GM21360 (cell line): Measurements from ENCODE around the gene ABCD4.

Experiments
- ATAC-seq: cut with Tn5 transposase; IDR thresholded peaks from one replicate; pipeline ENCODE4 v1.9.1; 2021; ENCODE audit warnings: mild to moderate bottlenecking, moderate library complexity; ENCODE audit not compliant: unreplicated experiment

ABCD4 gene

GRCh38 chr14:74238974-74239847 is 63.5 kb downstream of the ABCD4 start, which contains the start of gene VSX2:
TSS of gene VSX2 (plus strand) at chr14:74239449. CDS start at chr14:74239562, 113 bp downstream.
- ATAC-seq, result no peak

DNA sequence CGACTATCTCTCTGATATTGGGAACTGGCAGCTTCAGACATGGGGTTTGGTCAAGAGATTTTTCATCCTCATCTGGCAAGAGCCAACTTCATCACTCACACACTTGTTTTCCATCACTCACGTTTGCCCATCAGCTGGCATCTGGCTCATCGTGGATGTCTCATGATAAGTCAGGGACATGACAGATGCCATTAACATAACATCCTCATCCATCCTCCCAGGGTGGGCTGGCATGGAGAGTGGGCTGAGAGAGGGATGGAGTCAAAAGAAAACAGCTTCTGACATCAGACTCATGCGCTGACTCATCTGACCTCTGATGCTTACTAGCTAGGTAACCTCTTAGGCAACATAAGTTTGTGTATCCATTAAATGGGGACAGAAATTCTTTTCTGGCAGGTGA is 65.3 kb downstream of the ABCD4 start:
- ATAC-seq, result no peak
